T-cell (primary cell): ENCODE results near the gene PRRC2B. TPM values are rescaled to one million over a fixed set of nuclear protein-coding genes. Genes with fewer than 3 reads are reported as not detected.

ENCODE experiments used
- ATAC-seq, 4 experiments: fragments of 200-7000 bp in 3 of 4; fragments of 150-1000 bp in 1 of 4; cut with Tn5 transposase; replicated peaks in 1 of 4; 1 replicate in 3 of 4; 2 replicates in 1 of 4; pipeline ENCODE4 v1.10.0; 2021; ENCODE audit warnings: moderate library complexity in 3 of 4, mild to moderate bottlenecking in 2 of 4, moderate number of reproducible peaks in 1 of 4
- CTCF ChIA-PET, 2 donors: fragments of 300-600 bp; sonication (Branson Sonifier 250); formaldehyde crosslinking; loops; one replicate each; lab custom pipeline; 2022; ENCODE audit warnings: antibody characterized with exemption in 2 of 2; lab: Charles Lee
- POLR2A ChIA-PET, 2 donors: fragments of 300-600 bp; sonication (Branson Sonifier 250); formaldehyde crosslinking; loops; one replicate each; lab custom pipeline; 2022; ENCODE audit warnings: antibody characterized with exemption in 2 of 2; lab: Charles Lee
- DNase-seq, 35 experiments: peaks; one replicate each; pipeline versions ENCODE4 v3.0.0 to v3.0.0-alpha.2; 2013 to 2023
- H3K27ac ChIP-seq: one replicate; pipeline ENCODE4 v1.5.1; 2013; ENCODE audit warnings: low read length
- H3K27me3 ChIP-seq, 2 experiments: replicated peaks in 1 of 2; 1 replicate in 1 of 2; 2 replicates in 1 of 2; pipeline versions ENCODE4 v1.6.1 to v1.7.0; 2013; ENCODE audit warnings: low read length in 1 of 2, mixed read lengths in 1 of 2; ENCODE audit not compliant: control insufficient read depth in 2 of 2, insufficient read depth in 2 of 2; ENCODE audit errors: extremely low read depth in 1 of 2
- H3K36me3 ChIP-seq, 2 donors: 1 replicate in 1 of 2; 2 replicates in 1 of 2; pipeline versions ENCODE4 v1.6.1 to v1.7.0; 2013; ENCODE audit warnings: low read length in 1 of 2; ENCODE audit not compliant: control insufficient read depth in 2 of 2, insufficient read depth in 1 of 2; ENCODE audit errors: extremely low read depth in 1 of 2
- H3K4me1 ChIP-seq, 2 experiments: 1 replicate in 1 of 2; 2 replicates in 1 of 2; pipeline versions ENCODE4 v1.6.1 to v1.7.0; 2013; ENCODE audit warnings: low read length in 2 of 2, mixed read lengths in 1 of 2; ENCODE audit not compliant: insufficient read depth in 2 of 2, control insufficient read depth in 1 of 2; ENCODE audit errors: extremely low read depth in 1 of 2
- H3K4me3 ChIP-seq, 2 donors: 1 replicate in 1 of 2; 2 replicates in 1 of 2; pipeline versions ENCODE4 v1.5.1 to v1.7.0; 2013; ENCODE audit warnings: mild to moderate bottlenecking in 2 of 2, low read length in 1 of 2, moderate library complexity in 1 of 2; ENCODE audit not compliant: control insufficient read depth in 1 of 2; ENCODE audit errors: extremely low read depth in 1 of 2
- H3K9me3 ChIP-seq: 2 replicates; pipeline ENCODE4 v1.7.0; 2013
- H3K27ac Mint-ChIP-seq, 2 donors: one replicate each; pipeline ENCODE4 v1.8.0; 2020 to 2021; ENCODE audit warnings: mild to moderate bottlenecking in 2 of 2, mixed read lengths in 2 of 2
- H3K27me3 Mint-ChIP-seq, 2 donors: one replicate each; pipeline ENCODE4 v1.8.0; 2021 to 2022; ENCODE audit warnings: mixed read lengths in 2 of 2
- H3K36me3 Mint-ChIP-seq: one replicate; pipeline ENCODE4 v1.8.0; 2021; ENCODE audit warnings: mixed read lengths
- H3K4me1 Mint-ChIP-seq, 3 donors: one replicate each; pipeline ENCODE4 v1.8.0; 2020 to 2022; ENCODE audit warnings: mixed read lengths in 3 of 3, mild to moderate bottlenecking in 1 of 3
- H3K4me3 Mint-ChIP-seq, 3 donors: one replicate each; pipeline ENCODE4 v1.8.0; 2020 to 2022; ENCODE audit warnings: mild to moderate bottlenecking in 3 of 3, mixed read lengths in 3 of 3, moderate library complexity in 3 of 3
- H3K9me3 Mint-ChIP-seq, 3 donors: one replicate each; pipeline ENCODE4 v1.8.0; 2020 to 2022; ENCODE audit warnings: mixed read lengths in 3 of 3
- WGBS: methylation state at CpG from one replicate; pipeline ENCODE4 v1.1.5; 2013; ENCODE audit warnings: missing lambda C conversion rate; ENCODE audit not compliant: insufficient coverage; 5-methylcytosine and 5-hydroxymethylcytosine counted together
- total RNA-seq, 35 experiments: library from RNA in 6 of 35; stranded (reverse) in 6 of 35; fragments of 120-200 nt in 1 of 35; gene quantifications; one replicate each; pipeline versions ENCODE4 v1.2.1 to v1.2.4 and lab custom pipeline; 2013 to 2026

PRRC2B gene
- total RNA-seq, 5 donors from 2014 or later (not counting 1 experiment from before 2014, with no cell fraction given): 259 to 375 (median 370) TPM

- H3K36me3 ChIP-seq: peaks cover 44 to 85% of the 10 kb centered on the region in 2 donors
- H3K9me3 ChIP-seq: no peaks in the 10 kb centered on the region
- peaks cover 43% of the 10 kb centered on the region for H3K36me3 Mint-ChIP-seq
- WGBS: 87% methylated on average over 23 of the region's 23 CpGs
- no peak for DNase-seq
- H3K27me3 Mint-ChIP-seq: no peaks in the 10 kb centered on the region
- CTCF ChIA-PET: no interaction called here
- no peak overlapping the region for H3K4me3 ChIP-seq
- H3K4me1 ChIP-seq: peaks cover 2 to 11% of the 10 kb centered on the region in 2 experiments
- peaks cover 7 to 13% (median 13%) of the 10 kb centered on the region in 3 donors for H3K4me1 Mint-ChIP-seq
- POLR2A ChIA-PET: no interaction called here
- no peak overlapping the region for H3K27ac ChIP-seq
- no peaks in the 10 kb centered on the region for H3K9me3 Mint-ChIP-seq
- peak overlapping the region in 1 of 2 donors; percentile 39 for H3K27ac Mint-ChIP-seq
- ATAC-seq: no peak
- H3K4me3 Mint-ChIP-seq: no peak overlapping the region
- H3K27me3 ChIP-seq: no peaks in the 10 kb centered on the region
Observed at GRCh38 chr9:131524665-131525315, 130.9 kb downstream of the PRRC2B start.

DNA sequence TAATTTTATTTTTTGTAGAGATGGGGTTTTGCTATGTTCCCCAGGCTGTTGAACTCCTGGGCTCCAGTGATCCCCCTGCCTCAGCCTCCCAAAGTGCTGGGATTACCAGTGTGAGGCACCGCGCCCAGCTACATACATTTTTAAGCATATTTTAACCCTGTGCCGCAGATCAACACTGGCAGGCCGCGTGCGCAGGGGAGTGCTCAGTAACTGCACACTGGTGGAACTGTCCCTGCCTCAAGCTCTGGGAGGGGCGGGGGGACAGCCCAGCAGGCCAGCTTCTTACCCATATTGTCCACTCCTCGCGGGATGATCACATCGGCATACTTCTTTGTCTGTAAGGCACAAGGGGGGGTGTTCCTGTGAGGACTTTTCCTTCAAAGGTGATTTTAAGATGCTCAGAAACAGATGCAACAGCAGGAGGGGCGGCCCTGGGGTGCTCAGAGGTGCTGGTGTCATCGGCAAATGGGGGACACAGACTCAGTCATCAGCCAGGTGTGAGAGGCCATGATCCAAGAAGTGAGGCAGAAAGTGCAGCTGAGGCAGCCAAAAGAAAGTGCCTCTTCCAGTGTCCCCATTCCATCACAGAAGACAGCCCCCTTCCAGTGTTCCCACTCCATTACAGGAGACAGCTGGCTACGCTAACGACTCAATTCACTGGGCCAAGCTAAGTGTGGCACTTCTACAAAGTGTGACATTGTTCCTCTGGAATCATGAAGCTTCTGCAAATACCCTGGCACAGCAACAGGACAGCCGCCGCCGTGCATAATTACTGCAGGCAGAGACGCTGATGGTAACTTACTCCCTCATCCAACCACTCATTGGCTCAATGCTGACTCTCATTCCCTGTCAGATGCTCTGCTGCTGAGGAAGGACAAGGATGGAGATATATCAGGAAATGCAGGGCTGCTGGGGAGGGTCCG lies 132.0 kb downstream of the PRRC2B start:
- no peak overlapping the region for H3K4me3 Mint-ChIP-seq
- CTCF ChIA-PET: interaction anchor here in 1 of 2 donors (0.6 kb wide), 1 partner anchor 161 kb away, joined by 3 read pairs; no protein-coding TSS in a partner anchor

GRCh38 chr9:131528186-131528585 lies 134.3 kb downstream of the PRRC2B start:
- POLR2A ChIA-PET: interaction anchor here in 1 of 2 donors (0.7 kb wide), 1 partner anchor 18 kb away, joined by 5 read pairs; no protein-coding TSS in a partner anchor
- Histone ChIP-seq H3K9me3 (no peaks in the 10 kb centered on the region), H3K4me3 (no peak overlapping the region), H3K27me3 (no peaks in the 10 kb centered on the region), H3K4me1 (peaks cover 6 to 25% of the 10 kb centered on the region in 2 experiments), H3K27ac (no peak overlapping the region), H3K36me3 (peaks cover 32 to 55% of the 10 kb centered on the region in 2 donors)
- peak overlapping the region in 1 of 2 donors; percentile 36 for H3K27ac Mint-ChIP-seq
- WGBS: 88% methylated on average over 6 of the region's 7 CpGs
- DNase-seq (no peak), ATAC-seq (no peak)
- H3K4me3 Mint-ChIP-seq: peak overlapping the region; percentile 37 to 50 (median 41)
- peaks cover 21% of the 10 kb centered on the region for H3K36me3 Mint-ChIP-seq
- H3K27me3 Mint-ChIP-seq: no peaks in the 10 kb centered on the region
- peaks cover 15 to 22% (median 16%) of the 10 kb centered on the region in 3 donors for H3K4me1 Mint-ChIP-seq
- no peaks in the 10 kb centered on the region for H3K9me3 Mint-ChIP-seq
- CTCF ChIA-PET: no interaction called here

More for the DNA sequence above, 132.0 kb downstream of the PRRC2B start:
- H3K27me3 Mint-ChIP-seq: no peaks in the 10 kb centered on the region
- H3K27ac ChIP-seq: no peak overlapping the region
- no peak for ATAC-seq
- peaks cover 6 to 17% of the 10 kb centered on the region in 2 experiments for H3K4me1 ChIP-seq
- H3K27ac Mint-ChIP-seq: peak overlapping the region in 1 of 2 donors; percentile 48
- POLR2A ChIA-PET: no interaction called here
- peaks cover 33 to 77% of the 10 kb centered on the region in 2 donors for H3K36me3 ChIP-seq
- H3K4me1 Mint-ChIP-seq: peaks cover 10 to 19% (median 16%) of the 10 kb centered on the region in 3 donors
- WGBS: 98% methylated on average over 12 of the region's 19 CpGs
- no peaks in the 10 kb centered on the region for H3K27me3 ChIP-seq
- H3K9me3 Mint-ChIP-seq: no peaks in the 10 kb centered on the region
- DNase-seq: no peak
- H3K36me3 Mint-ChIP-seq: peaks cover 37% of the 10 kb centered on the region
- no peaks in the 10 kb centered on the region for H3K9me3 ChIP-seq
- H3K4me3 ChIP-seq: no peak overlapping the region

DNA sequence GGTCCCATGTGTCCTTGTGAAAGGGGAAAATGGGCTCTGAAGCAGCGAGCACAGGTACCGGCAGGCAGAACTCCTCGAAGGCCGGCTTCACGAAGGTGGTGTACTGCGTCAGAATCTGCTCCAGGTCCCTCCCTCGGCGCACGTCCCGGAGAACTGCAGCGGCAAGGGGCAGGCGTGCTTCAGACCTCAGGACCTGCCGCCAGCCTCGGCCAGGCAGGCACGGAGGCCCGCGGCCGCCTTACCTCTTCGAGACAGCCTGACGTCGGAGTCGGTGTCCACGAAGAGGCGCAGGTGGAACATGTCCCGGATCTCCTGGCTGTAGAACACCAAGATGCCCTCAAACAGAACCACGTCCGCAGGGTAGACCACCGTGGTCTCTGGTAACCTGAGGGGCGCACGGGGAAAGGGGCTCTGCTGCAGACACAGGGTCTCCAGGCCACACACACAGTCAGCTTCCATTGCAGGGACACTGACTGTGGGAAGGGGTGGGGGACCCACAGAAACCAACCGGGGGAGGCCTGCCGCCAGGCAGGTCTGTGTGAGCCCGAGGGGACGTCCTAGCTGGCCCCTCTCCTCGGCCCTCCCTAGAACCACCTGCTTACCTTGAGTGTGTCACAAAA lies 135.1 kb downstream of the PRRC2B start:
- CTCF ChIA-PET: interaction anchor here in 1 of 2 donors (0.6 kb wide), 1 partner anchor 1657 kb away, joined by 3 read pairs; no protein-coding TSS in a partner anchor
- Mint-ChIP-seq H3K4me3 (peak overlapping the region; percentile 66 to 75 (median 69)), H3K27me3 (no peaks in the 10 kb centered on the region), H3K4me1 (peaks cover 15 to 22% (median 16%) of the 10 kb centered on the region in 3 donors), H3K9me3 (no peaks in the 10 kb centered on the region), H3K36me3 (peaks cover 21% of the 10 kb centered on the region), H3K27ac (no peak overlapping the region)
- ATAC-seq: no peak
- Histone ChIP-seq H3K4me3 (no peak overlapping the region), H3K4me1 (peaks cover 6 to 27% of the 10 kb centered on the region in 2 experiments), H3K36me3 (peaks cover 23 to 47% of the 10 kb centered on the region in 2 donors), H3K9me3 (no peaks in the 10 kb centered on the region), H3K27ac (no peak overlapping the region), H3K27me3 (no peaks in the 10 kb centered on the region)
- POLR2A ChIA-PET: no interaction called here
- DNase-seq: no peak
- 95% methylated on average over 30 of the region's 35 CpGs for WGBS

- POLR2A ChIA-PET: no interaction called here
- no peak for ATAC-seq
- H3K36me3 Mint-ChIP-seq: peaks cover 14% of the 10 kb centered on the region
Observed at GRCh38 chr9:131529597-131530545, 136.0 kb downstream of the PRRC2B start.

More at GRCh38 chr9:131529597-131530545, 136.0 kb downstream of the PRRC2B start:
- CTCF ChIA-PET: interaction anchor here in 1 of 2 donors (0.6 kb wide), 1 partner anchor 1656 kb away, joined by 3 read pairs; no protein-coding TSS in a partner anchor
- Histone ChIP-seq H3K27ac (peak overlapping the region; percentile 58), H3K27me3 (no peaks in the 10 kb centered on the region), H3K4me3 (peak overlapping the region; percentile 57 to 66), H3K36me3 (peaks cover 16 to 39% of the 10 kb centered on the region in 2 donors), H3K4me1 (peaks cover 12 to 36% of the 10 kb centered on the region in 2 experiments), H3K9me3 (no peaks in the 10 kb centered on the region)
- DNase-seq: no peak
- Mint-ChIP-seq H3K27ac (peak overlapping the region; percentile 59 to 75), H3K4me3 (peak overlapping the region; percentile 66 to 75 (median 69)), H3K4me1 (peaks cover 23 to 30% (median 25%) of the 10 kb centered on the region in 3 donors), H3K9me3 (no peaks in the 10 kb centered on the region), H3K27me3 (no peaks in the 10 kb centered on the region)
- 78% methylated on average over 22 of the region's 24 CpGs for WGBS
